Tongue (tissue), 2 donors: ENCODE measurements around the gene AGA. TPM values are rescaled to one million over a fixed set of nuclear protein-coding genes. Genes with fewer than 3 reads are reported as not detected.

Source experiments
- DNase-seq: peaks from one replicate; pipeline ENCODE4 v3.0.0-alpha.2; 2015
- total RNA-seq: library from RNA; depleted of rRNA; stranded (reverse); fragments of >200 nt; gene quantifications from one replicate; pipeline ENCODE4 v1.2.3, GENCODE V29; 2014

Gene AGA
- total RNA-seq, 1 donor from 2014 or later: 19.1 TPM

DNA sequence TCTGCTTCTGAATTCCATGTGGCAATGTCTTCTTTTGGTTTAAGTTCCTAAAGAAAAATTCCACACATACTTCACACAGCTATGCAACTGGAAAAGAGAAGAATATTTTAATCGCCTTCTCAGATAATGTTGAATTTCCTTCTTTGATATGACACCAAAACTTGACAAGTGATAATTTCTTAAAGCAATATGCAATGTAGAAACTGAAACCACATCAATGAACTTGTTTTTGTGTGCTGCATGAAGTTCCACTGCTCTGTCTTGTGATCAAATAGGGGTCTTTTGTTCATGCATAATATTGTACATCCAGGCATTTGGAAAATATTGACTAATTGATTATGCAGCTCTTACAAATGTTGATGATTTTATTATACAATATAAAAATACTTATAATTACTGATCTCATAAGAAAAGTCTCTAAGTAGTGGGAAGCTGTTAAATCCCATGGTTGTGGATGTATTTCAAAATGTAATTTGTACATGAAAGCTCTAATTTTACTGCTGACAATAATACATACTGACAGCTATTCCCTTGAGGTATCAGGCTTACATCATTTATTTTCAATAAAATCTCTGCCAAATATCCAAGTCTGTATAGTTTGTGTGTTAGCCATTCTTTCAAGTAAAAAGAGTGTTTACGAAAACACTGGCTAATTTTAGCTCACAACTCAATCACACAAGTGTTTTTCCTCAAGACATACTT is 56.5 kb downstream of the AGA start:
- peak; percentile 38 for DNase-seq

DNA sequence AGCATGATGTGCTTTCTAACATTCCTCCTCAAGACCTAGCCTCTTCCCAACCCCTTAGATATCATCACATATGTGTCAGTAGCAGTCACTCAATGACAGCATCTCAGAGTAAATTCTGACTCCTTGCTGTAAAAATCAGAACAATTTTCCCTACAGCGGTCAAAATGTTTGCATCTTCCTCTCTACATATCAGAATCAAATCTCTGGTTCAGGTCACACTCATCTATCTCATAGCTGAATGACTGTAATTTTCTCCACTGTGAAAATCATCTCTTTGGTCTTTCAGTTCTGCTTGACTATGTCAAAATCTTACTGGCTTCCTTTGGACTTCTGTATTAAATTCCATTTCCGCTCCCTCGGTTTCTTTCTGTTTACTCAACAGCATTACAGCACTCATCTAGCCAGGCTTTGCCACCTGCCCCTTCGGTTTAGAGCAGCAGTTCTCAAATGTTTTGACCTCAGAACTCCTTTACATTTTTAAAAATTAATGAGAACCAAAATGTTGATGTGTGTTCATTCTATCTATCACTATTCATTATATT is 57.3 kb downstream of the AGA start:
- DNase-seq: no peak

GRCh38 chr4:177381762-177382310 is 60.4 kb downstream of the AGA start:
- no peak for DNase-seq

Other genes with a start within 250 kb of the AGA start
- 3.0 TPM for gene NEIL3, start 132.6 kb downstream of the AGA start, total RNA-seq